NT2/D1 (cell line): Measurements from ENCODE around the gene KREMEN1.

ENCODE experiments used
- DNase-seq: peaks from one replicate; pipeline ENCODE4 v3.0.0-alpha.2; 2011; ENCODE audit warnings: low read depth, low spot score
- H3K27me3 ChIP-seq: 2 replicates; pipeline ENCODE4 v1.6.0; 2011; ENCODE audit warnings: mild to moderate bottlenecking; ENCODE audit not compliant: insufficient read length, insufficient read depth
- H3K36me3 ChIP-seq: 2 replicates; pipeline ENCODE4 v1.6.1; 2011; ENCODE audit warnings: mild to moderate bottlenecking, low read length, mixed read lengths; ENCODE audit not compliant: insufficient read depth, insufficient read length
- H3K4me1 ChIP-seq: 2 replicates; pipeline ENCODE4 v1.5.1; 2011; ENCODE audit not compliant: insufficient read depth, insufficient read length
- H3K4me3 ChIP-seq: 2 replicates; pipeline ENCODE4 v1.5.1; 2011; ENCODE audit warnings: low read depth; ENCODE audit not compliant: insufficient read length
- H3K9ac ChIP-seq: 2 replicates; pipeline ENCODE4 v1.6.0; 2011; ENCODE audit warnings: low read depth; ENCODE audit not compliant: insufficient read length
- H3K9me3 ChIP-seq: 2 replicates; pipeline ENCODE4 v1.5.1; 2011; ENCODE audit warnings: mild to moderate bottlenecking, low read length; ENCODE audit not compliant: insufficient read depth
- SUZ12 ChIP-seq: IDR thresholded peaks from 2 replicates; pipeline ENCODE4 v1.6.1; 2011; ENCODE audit not compliant: insufficient read length, insufficient read depth; ENCODE audit errors: extremely low read depth
- YY1 ChIP-seq: IDR thresholded peaks from 2 replicates; pipeline ENCODE4 v1.6.1; 2011; ENCODE audit not compliant: insufficient read length, insufficient read depth
- ZNF274 ChIP-seq: IDR thresholded peaks from 2 replicates; pipeline ENCODE4 v1.6.1; 2011; ENCODE audit warnings: mild to moderate bottlenecking, low read depth, low read length

Gene KREMEN1

GRCh38 chr22:29145321-29146072 lies 72.7 kb downstream of the KREMEN1 start:
- Histone ChIP-seq H3K27me3 (no peaks in the 10 kb centered on the region), H3K9me3 (no peaks in the 10 kb centered on the region), H3K4me3 (no peak overlapping the region), H3K36me3 (peaks cover 5% of the 10 kb centered on the region), H3K4me1 (peaks cover 18% of the 10 kb centered on the region), H3K9ac (peak overlapping the region; percentile 36)
- TF ChIP-seq ZNF274 (no peak), YY1 (no peak), SUZ12 (no peak)
- DNase-seq: no peak

GRCh38 chr22:29146091-29146560 lies 73.3 kb downstream of the KREMEN1 start:
- DNase-seq: no peak
- Histone ChIP-seq H3K36me3 (peaks cover 5% of the 10 kb centered on the region), H3K9ac (peak overlapping the region; percentile 36), H3K4me3 (no peak overlapping the region), H3K27me3 (no peaks in the 10 kb centered on the region), H3K4me1 (peaks cover 15% of the 10 kb centered on the region), H3K9me3 (no peaks in the 10 kb centered on the region)
- no peak for TF ChIP-seq ZNF274
- no peak for TF ChIP-seq SUZ12
- TF ChIP-seq YY1: no peak

GRCh38 chr22:29146771-29147170 lies 73.9 kb downstream of the KREMEN1 start:
- H3K4me3 ChIP-seq: no peak overlapping the region
- peaks cover 14% of the 10 kb centered on the region for H3K4me1 ChIP-seq
- H3K9ac ChIP-seq: no peak overlapping the region
- H3K36me3 ChIP-seq: peaks cover 5% of the 10 kb centered on the region
- no peaks in the 10 kb centered on the region for H3K27me3 ChIP-seq
- no peak for DNase-seq
- TF ChIP-seq YY1: no peak
- TF ChIP-seq ZNF274: no peak
- no peak for TF ChIP-seq SUZ12
- H3K9me3 ChIP-seq: no peaks in the 10 kb centered on the region

DNA sequence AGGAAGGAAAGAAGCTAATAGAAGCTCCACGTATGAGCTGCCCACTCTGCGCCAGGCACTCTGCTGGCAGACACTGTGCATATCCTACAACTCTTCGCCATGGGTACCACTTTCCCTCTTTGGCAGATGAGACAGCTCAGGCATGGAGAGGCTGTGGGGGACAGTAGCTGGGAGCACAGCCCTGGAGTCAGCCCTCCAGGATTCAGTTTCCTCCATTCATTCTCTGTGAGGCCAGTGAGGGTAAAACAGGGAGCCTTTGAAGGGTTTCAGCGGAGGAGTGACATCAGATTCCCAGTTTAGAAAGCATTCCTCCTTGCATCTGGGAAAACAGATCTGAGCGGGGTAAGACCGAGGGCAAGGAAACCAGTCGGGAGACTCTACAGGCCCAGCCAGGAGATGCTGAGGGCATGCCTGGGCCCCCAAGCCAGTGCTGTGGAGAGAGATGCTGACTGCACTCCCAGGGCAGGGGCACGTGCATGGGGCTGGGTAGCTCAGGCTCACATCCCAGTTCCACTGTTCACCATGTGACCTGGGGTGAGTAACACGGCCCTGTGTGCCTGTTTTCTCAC lies 74.6 kb downstream of the KREMEN1 start:
- peaks cover 14% of the 10 kb centered on the region for H3K4me1 ChIP-seq
- H3K9me3 ChIP-seq: no peaks in the 10 kb centered on the region
- no peak overlapping the region for H3K9ac ChIP-seq
- TF ChIP-seq ZNF274 (no peak), SUZ12 (no peak), YY1 (no peak)
- peaks cover 5% of the 10 kb centered on the region for H3K36me3 ChIP-seq
- no peaks in the 10 kb centered on the region for H3K27me3 ChIP-seq
- DNase-seq: no peak
- no peak overlapping the region for H3K4me3 ChIP-seq

GRCh38 chr22:29148036-29148435 lies 75.2 kb downstream of the KREMEN1 start:
- Histone ChIP-seq H3K4me1 (peaks cover 14% of the 10 kb centered on the region), H3K36me3 (peaks cover 5% of the 10 kb centered on the region), H3K27me3 (no peaks in the 10 kb centered on the region), H3K9me3 (no peaks in the 10 kb centered on the region), H3K4me3 (no peak overlapping the region), H3K9ac (no peak overlapping the region)
- no peak for DNase-seq
- TF ChIP-seq SUZ12: no peak
- no peak for TF ChIP-seq YY1
- TF ChIP-seq ZNF274: no peak

GRCh38 chr22:29148826-29149225 lies 76.0 kb downstream of the KREMEN1 start:
- Histone ChIP-seq H3K9me3 (no peaks in the 10 kb centered on the region), H3K27me3 (no peaks in the 10 kb centered on the region), H3K9ac (no peak overlapping the region), H3K4me3 (no peak overlapping the region), H3K36me3 (peaks cover 5% of the 10 kb centered on the region), H3K4me1 (peaks cover 16% of the 10 kb centered on the region)
- no peak for DNase-seq
- TF ChIP-seq ZNF274 (no peak), YY1 (no peak), SUZ12 (no peak)

DNA sequence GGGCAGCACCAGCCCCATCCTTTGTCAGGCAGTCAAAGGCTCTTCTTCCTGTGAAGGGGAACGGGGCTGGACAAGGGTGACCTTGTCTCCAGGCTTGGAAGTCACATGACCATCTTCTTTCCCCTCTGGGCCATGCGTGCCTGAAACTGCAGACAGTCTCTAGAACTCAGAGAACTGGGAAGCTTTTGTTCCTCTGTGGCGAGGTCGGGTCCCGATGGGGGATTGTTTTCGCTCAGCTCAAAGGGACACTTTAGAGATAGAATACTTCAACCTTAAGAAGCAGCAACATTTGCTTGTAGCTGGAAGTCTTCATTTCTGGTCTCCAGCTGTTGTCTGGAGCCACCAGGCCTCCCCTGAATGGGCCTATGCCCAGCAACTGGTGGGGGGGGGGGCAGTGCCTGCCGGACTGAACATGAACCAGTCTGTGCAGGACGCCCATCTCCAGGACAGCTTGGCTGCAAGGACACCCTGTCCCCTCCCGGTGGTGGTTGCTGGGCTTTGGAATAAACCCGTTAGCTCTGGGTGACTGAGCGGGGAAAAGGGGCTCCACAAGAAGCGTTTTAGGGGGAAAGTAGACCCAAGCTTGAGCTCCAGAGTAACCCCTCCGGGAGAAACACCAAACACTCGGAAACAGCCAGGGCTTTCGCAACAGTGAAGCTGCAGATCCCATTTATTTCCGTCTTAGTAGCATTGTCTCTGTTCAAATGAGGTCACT lies 77.2 kb downstream of the KREMEN1 start:
- Histone ChIP-seq H3K27me3 (no peaks in the 10 kb centered on the region), H3K4me3 (no peak overlapping the region), H3K9ac (no peak overlapping the region), H3K9me3 (no peaks in the 10 kb centered on the region), H3K4me1 (peaks cover 14% of the 10 kb centered on the region), H3K36me3 (no peaks in the 10 kb centered on the region)
- TF ChIP-seq ZNF274: no peak
- no peak for TF ChIP-seq YY1
- no peak for TF ChIP-seq SUZ12
- no peak for DNase-seq
